ENCODE data around the gene DHRS13.

The DHRS13 gene

GRCh38 chr17:28901866-28902818 lies 737 bp downstream of the DHRS13 start:
- DNase-seq, result peak; percentile 68

DNA sequence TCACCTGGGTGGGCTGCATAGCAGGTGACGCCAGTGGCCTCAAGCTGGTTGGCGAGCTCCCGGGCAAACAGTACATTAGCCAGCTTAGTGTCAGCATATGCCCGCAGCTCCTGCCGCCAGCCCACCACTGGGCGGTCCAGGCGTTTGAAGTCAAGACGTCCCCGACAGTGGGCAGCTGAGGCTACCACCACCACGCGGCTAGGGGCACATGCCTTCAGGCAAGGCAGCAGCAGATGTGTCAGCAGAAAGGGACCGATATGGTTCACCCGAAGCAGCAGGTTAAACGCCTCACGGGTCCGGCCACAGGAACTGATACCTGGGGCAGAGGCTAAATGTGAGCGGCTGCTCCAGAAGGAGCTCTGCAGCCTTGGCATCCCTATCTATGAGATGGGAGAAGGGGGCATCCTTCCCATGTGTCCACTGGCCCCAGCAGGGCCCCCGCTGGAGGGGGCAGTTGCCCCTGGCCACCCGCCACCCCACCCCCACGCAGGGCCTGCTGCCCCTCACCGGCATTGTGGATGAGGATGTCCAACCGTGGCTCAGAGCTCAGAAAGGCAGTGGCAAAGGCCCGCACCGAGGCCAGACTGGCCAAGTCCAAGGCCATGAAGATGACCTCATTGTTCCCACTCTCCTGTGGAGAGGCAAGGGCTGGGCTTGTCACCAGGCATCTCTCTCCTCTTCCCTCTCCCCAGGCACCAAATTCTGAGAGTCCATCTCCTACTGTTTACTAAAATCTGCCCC lies 1.7 kb downstream of the DHRS13 start:
- no peak for DNase-seq

DNA sequence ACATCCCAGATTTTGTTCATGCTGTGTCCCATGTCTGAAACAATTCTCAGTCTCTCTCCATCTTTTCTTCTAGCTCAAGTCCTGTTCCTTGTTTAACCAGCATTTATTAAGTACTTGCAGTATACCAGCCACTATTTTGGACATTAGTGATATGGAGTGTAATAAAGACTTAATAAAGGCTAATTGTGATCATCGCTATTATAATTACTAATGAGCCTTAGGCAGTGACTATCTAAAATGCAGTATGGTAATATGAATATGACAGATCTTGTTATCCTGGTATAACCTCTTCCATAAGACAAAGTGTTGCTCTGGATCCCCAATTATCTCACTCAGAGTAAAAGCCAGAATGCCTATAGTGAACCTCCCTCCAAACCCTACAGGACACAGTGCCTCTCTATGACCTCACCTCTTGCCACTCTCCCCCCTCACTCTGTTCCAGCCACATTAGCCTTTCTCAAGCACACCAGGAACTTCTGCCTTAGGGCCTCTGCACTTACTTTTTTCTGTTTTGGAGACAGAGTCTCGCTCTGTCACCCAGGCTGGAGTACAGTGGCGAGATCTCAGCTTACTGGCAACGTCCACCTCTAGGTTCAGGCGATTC lies 3.6 kb downstream of the DHRS13 start:
- no peak for DNase-seq

DNA sequence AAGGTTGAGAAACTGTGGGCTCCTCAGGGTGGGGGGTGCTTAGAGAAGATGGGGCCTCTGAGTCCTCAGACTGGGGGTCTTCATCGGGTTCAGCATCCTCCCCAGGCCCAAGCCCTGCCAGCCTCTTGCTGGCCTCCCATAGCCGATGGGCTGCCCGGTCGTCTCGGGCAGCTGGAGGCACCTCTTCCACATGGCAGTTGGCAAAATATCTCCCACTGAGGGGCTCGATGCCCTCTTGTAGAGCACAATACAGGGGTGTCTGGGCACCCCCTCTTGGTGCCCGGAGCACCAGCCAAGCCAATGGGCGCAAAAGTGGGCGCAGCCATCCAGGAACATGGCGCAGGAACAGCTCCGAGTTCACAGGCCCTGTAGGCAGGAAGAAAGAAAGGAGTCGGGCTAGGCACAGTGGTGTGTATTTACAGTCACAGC lies 4.3 kb downstream of the DHRS13 start:
- no peak for DNase-seq

DNA sequence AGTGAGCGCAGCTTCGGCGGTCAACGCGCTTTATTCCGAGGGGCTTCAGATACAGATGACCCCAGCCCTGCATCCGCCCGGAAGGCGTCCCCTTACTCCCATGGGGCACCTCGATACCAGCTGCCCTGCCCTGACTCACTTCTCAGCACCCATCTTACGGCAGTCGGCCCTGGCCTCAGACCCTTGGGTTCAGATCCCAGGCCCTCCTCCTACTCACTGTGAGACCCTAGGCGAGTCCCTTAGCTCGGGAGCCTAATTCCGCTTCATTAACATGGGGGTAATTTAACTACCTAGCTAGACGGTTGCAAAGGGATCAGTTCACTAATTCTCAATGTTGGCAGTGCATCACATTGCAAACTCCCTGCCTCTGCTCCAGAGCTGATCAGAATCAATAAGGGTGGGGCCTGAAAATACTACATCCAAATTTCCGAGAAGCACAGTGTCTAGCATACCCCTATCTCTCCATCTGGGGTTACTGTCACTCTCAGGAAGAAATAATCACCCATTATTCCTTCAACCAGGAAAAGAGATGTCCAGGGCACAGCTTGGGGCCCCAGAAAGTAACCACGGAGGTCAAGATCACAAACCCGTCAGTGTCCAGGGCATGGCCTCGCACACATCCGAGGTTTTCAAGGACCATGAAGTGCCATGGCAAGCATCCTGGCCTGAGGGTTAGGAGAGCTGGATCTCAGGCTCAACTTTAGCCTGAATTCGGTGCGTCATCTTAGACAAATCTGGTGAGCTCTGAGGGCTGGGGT lies 4.9 kb downstream of the DHRS13 start:
- no peak for DNase-seq

- peak; percentile 69 for DNase-seq
Measured at GRCh38 chr17:28896884-28897768, 5.8 kb downstream of the DHRS13 start, which contains the start of gene FLOT2. Gene FLOT2, minus strand, starts transcription at chr17:28897733. Its CDS starts 159 bp downstream, at chr17:28897574.

DNA sequence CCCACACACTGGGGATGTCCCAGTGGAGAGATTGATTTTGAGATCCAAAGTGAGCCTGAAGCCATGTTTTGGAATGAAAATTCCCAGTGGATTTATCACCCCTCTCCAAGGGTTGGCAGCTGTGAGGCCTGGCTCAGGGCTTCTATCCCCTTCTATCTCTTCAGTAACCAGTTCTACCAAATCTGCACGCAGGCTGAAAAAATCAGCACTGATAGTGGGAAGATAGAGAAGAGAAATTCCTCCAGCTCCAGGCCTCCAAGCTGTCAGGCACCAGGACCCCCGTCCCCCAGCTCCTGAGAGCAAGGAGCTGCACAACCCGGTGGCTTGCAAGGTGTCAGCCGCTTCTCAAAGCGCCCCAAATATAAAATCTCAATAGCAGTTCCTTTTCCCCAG lies 6.4 kb downstream of the DHRS13 start:
- no peak for DNase-seq

DNA sequence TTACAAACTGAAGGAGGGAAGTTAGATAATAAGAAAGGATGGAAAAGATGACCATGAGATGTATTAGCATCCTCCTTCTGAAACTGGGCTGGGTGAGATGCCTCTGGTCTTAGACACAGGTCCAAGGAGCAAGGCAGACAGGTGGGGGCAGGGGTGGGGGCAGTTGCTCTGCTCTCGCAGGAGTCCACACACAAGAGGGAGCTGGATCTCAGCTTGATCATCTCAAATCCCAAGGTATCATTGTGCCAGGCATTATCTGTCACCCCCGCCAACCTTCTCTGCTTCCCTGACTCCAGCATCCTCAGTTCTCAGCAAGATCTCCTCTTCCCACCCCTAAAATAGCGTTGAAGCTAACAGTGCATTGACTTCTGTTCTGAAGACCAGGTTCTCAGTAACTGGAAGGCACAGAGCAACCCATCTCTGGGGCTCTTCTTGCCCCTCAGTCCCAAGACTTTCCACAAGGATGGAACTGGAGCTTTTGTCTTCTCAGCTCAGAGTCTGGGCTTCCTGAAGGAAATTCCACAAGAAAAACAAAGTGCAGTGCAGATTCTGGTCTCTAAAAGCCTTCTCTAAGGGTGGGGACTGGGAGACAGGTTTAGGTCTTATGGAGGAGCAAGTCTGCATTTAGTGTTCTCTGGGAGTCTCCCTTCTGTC lies 7.0 kb downstream of the DHRS13 start:
- DNase-seq, result no peak

- DNase-seq, result peak; percentile 25
Measured at GRCh38 chr17:28893248-28894183, 9.4 kb downstream of the DHRS13 start.

DNA sequence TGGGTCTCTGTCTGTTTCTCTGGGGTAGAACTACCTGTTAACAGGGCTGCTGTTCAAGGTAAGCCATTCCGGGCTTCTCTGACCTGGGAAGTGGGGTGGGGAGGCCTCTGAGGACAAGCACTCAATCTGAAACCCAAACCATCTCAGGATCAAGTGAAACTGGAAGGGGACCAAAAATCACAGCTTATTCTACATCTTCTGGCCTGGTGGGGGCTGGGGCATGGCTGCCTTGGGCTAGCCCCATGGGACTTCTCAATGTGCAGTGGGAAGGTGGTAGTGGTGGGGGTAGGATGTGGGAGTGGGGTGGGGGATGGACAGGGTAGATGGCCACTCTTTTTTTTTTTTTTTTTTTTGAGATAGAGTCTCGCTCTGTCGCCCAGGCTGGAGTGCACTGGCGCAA lies 10.9 kb downstream of the DHRS13 start:
- DNase-seq, result peak; percentile 64

DNA sequence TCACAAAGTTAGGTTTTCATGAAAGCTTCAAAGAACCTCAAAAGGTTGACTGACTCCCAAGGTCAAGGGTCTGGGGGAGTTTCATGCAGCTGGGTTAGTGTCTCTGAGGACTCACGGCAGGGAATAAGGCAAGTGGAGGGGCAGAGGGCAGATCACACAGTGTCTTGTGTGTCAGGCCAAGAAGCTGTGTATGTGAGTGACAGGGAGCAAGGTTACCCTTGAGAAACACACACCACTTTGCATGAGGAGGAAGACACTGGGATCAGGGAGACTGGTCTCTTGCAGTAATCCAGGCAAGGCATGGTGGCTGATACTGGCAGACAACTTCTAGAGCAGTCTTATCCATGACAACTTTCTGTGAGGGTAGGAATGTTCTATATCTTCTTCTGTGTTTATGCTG lies 11.7 kb downstream of the DHRS13 start:
- no peak for DNase-seq

GRCh38 chr17:28889996-28890395 lies 12.9 kb downstream of the DHRS13 start:
- no peak for DNase-seq

DNA sequence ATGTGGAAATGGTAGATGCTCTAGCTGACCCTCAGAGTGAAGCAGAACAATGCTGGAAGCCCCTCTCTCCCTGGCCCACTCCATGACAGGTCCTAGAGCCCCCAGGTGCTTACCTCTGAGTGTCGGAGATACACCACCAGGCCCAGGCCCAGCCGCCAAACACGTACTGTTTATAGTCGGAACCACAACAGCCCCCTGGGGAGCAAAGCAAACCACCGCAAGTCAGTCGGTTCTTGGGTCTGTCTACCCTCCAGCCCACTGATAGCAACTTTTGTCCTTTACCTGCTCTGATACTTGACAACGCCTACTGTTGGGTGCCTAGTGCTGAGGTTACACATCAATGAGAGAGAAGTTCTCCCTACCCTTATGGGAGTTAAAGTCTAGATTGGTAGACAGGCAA lies 14.0 kb downstream of the DHRS13 start:
- DNase-seq, result no peak

- DNase-seq, result no peak
Measured at GRCh38 chr17:28887871-28888471, 14.9 kb downstream of the DHRS13 start.

DNA sequence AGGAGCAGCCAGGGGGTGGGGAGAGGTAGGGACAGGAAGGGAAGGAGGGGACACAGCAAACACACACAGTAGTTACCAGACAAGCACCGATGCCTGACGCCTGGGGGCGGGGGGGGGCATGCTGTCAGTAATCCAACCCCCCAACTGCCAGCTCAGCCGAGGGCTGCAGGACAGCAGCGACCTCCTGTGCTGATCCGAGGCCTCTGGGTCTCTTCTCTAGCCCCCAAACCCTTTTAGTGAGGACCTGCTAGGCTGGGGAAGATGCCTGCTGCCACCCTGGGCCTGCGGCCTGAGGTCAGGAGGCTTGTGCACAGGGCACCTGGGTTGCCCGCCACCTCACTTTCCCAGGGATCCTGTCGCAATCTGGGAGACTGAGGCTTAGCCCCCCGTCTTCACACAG lies 16.9 kb downstream of the DHRS13 start:
- DNase-seq, result no peak

DNA sequence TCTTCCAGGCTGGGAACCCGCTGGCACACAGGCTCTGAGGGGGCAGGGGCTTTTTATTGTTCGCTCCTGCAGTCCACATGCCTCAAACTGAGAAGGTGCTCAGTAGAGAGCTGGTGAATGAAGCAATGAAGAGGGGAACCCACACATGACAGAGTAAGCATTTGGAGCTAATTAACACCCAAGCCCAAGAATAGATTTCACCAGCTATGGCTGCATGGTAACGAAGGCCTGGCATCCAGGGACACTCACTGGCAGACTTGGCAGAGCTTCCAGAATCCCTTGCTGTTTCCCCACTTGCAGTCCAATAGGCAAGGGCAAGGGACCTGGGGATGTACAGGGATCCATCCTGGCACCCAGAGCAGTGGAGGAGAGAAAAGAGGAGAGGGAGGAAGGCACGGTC lies 17.5 kb downstream of the DHRS13 start:
- no peak for DNase-seq

- no peak for DNase-seq
Measured at GRCh38 chr17:28883967-28884702, 18.7 kb downstream of the DHRS13 start.

DNA sequence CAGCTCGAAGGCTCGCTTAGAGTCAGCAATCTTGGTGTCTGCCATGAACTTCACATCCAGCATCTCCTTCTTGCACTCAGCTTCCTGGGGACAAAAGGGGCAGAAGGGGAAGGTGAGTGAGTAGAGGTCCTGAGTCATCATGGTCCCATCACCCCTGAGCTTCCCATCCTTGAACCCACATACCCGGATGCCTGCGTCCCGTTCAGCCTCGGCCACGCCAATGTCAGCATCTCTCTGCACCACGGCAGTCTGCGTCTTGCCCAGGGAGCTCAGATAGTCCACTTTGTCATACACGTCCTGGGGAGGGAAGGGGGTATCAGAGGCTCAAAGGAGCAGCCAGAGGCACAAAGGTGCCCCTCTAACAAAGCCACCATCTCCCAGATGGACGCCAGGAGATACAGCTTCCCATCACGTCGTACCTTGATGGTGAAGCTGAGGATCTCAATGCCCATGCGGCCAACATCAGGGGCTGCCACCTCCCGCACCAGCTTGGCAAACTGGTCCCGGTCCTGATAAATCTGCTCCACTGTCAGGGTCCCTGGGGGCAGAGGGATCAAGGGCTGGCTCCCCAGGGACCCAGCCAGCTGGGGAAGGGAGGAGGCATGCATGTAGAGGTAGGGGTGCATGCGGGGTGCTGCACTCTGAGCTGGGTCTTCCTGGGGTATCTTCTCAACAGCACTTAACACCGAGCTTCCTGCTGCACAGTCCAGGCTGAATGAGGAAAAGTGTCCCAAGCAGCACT lies 20.6 kb downstream of the DHRS13 start:
- no peak for DNase-seq
